K562 (cell line): ENCODE data around the gene PSME1. TPM values are rescaled to one million over a fixed set of nuclear protein-coding genes. Genes with fewer than 3 reads are reported as not detected.
A peak's percentile ranks its signal among the peaks of the same experiment; 100 is the strongest.

Experiments
- ATAC-seq: fragments of 200-7000 bp; cut with Tn5 transposase; 3 replicates; pipeline ENCODE4 v1.9.1; 2020; ENCODE audit warnings: moderate library complexity
- BruUV-seq: library from RNA; stranded (reverse); fragments of 400-500 nt; replicated peaks from 2 replicates; lab custom pipeline; 2021; lab: Mats Ljungman, UMichigan
- CTCF ChIA-PET: fragments of 300-600 bp; formaldehyde crosslinking; extraction: SDS; loops from one replicate; lab custom pipeline; 2021; ENCODE audit warnings: low intra/inter-chr PET ratio; lab: Yijun Ruan, JAX
- POLR2A ChIA-PET: fragments of 300-600, 350-650 bp; sonication (Branson Sonifier 250); formaldehyde crosslinking; extraction: SDS; loops from one replicate; lab custom pipeline; 2021; ENCODE audit warnings: antibody characterized with exemption, inconsistent platforms; lab: Yijun Ruan, JAX
- DNase-seq, 4 experiments: peaks; one replicate each; pipeline versions ENCODE4 v3.0.0 to v3.0.0-alpha.2; 2011 to 2018; ENCODE audit warnings: low spot score in 3 of 4, mixed read lengths in 3 of 4; ENCODE audit errors: extremely low read depth in 1 of 4
- FAIRE-seq: peaks from 2 replicates; lab custom pipeline; 2011; peaks lifted over from hg19 to GRCh38; lab: Jason Lieb, UNC
- H2AFZ ChIP-seq: 2 replicates; pipeline ENCODE4 v1.6.0; 2011; ENCODE audit warnings: low read depth, low read length, control low read depth, inconsistent platforms
- H3K27ac ChIP-seq: fragments of 200-600 bp; 3 replicates; pipeline ENCODE4 v1.8.0; 2011; ENCODE audit warnings: low read depth, mild to moderate bottlenecking, control low read depth, inconsistent platforms, low read length, moderate library complexity, mixed read lengths; ENCODE audit errors: extremely low read depth
- H3K27me3 ChIP-seq, 2 experiments: fragments of 300-600 bp in 1 of 2; 2 replicates in 1 of 2; 3 replicates in 1 of 2; pipeline versions ENCODE4 v1.6.0 to v1.8.0; 2011; ENCODE audit warnings: inconsistent platforms in 2 of 2, low read length in 2 of 2, mild to moderate bottlenecking in 1 of 2, mixed read lengths in 1 of 2, moderate library complexity in 1 of 2; ENCODE audit not compliant: control insufficient read depth in 2 of 2, insufficient read depth in 2 of 2
- H3K36me3 ChIP-seq: fragments of 300-600 bp; 3 replicates; pipeline ENCODE4 v1.8.0; 2011; ENCODE audit warnings: mild to moderate bottlenecking, low read length, inconsistent platforms; ENCODE audit not compliant: control insufficient read depth, insufficient read depth
- H3K4me1 ChIP-seq, 2 experiments: fragments of 200-600 bp in 1 of 2; replicated peaks in 1 of 2; 2 replicates in 1 of 2; 3 replicates in 1 of 2; pipeline versions ENCODE4 v1.5.1 to v1.8.0; 2011; ENCODE audit warnings: inconsistent platforms in 2 of 2, low read length in 2 of 2, mild to moderate bottlenecking in 1 of 2, mixed read lengths in 1 of 2, moderate library complexity in 1 of 2; ENCODE audit not compliant: control insufficient read depth in 2 of 2, insufficient read depth in 2 of 2
- H3K4me2 ChIP-seq: 2 replicates; pipeline ENCODE4 v1.6.1; 2011; ENCODE audit warnings: low read length, control low read depth, inconsistent platforms, mixed read lengths; ENCODE audit not compliant: insufficient read depth
- H3K4me3 ChIP-seq: fragments of 200-600 bp; sonication (generic), shearing (Covaris generic); 2 replicates; pipeline ENCODE4 v1.5.1; 2016; ENCODE audit warnings: control low read depth, inconsistent platforms
- H3K79me2 ChIP-seq: fragments of 200-600 bp; 3 replicates; pipeline ENCODE4 v1.8.0; 2011; ENCODE audit warnings: low read length, inconsistent platforms; ENCODE audit not compliant: control insufficient read depth, insufficient read depth
- H3K9ac ChIP-seq, 2 experiments: 2 replicates each; pipeline versions ENCODE4 v1.6.0 to v1.6.1; 2011; ENCODE audit warnings: low read depth in 2 of 2, low read length in 2 of 2, control low read depth in 1 of 2, inconsistent platforms in 1 of 2, mild to moderate bottlenecking in 1 of 2, mixed read lengths in 1 of 2; ENCODE audit not compliant: insufficient read depth in 1 of 2
- H3K9me1 ChIP-seq: one replicate; pipeline ENCODE4 v1.6.0; 2011; ENCODE audit warnings: inconsistent platforms, mild to moderate bottlenecking, low read length, moderate library complexity; ENCODE audit not compliant: control insufficient read depth, insufficient read depth
- H3K9me3 ChIP-seq: replicated peaks from 2 replicates; pipeline ENCODE4 v1.5.1; 2011; ENCODE audit warnings: low read depth, low read length, inconsistent platforms; ENCODE audit not compliant: control insufficient read depth, insufficient read depth
- H4K20me1 ChIP-seq: replicated peaks from 2 replicates; pipeline ENCODE4 v1.6.1; 2011; ENCODE audit warnings: low read length, inconsistent platforms, mixed read lengths; ENCODE audit not compliant: control insufficient read depth, insufficient read depth
- CREM ChIP-seq: IDR thresholded peaks from 2 replicates; pipeline ENCODE4 v1.6.1; 2014; ENCODE audit warnings: antibody characterized with exemption, low read depth
- FOXA3 ChIP-seq, 2 experiments: fragments of 450-650 bp in 1 of 2; sonication (generic) in 1 of 2; formaldehyde crosslinking; IDR thresholded peaks in 1 of 2; conservative IDR thresholded peaks in 1 of 2; 2 replicates each; pipeline versions ENCODE4 v1.4.0 to v1.8.0; 2020 to 2022; ENCODE audit warnings: mild to moderate bottlenecking in 2 of 2, missing genetic modification reagents in 1 of 2
- HOMEZ ChIP-seq: fragments of 250-450 bp; sonication (Bioruptor Pico); IDR thresholded peaks from 2 replicates; pipeline ENCODE4 v1.4.0; 2020; ENCODE audit warnings: mild to moderate bottlenecking, moderate library complexity
- JUND ChIP-seq, 2 experiments: IDR thresholded peaks; 2 replicates in 1 of 2; 3 replicates in 1 of 2; pipeline ENCODE4 v1.6.1; 2011; ENCODE audit warnings: borderline replicate concordance in 2 of 2, low read depth in 2 of 2, low read length in 2 of 2, improper control_type of control experiment in 1 of 2, missing biosample characterization in 1 of 2, missing genetic modification characterization in 1 of 2, missing genetic modification reagents in 1 of 2
- KAT7 ChIP-seq: sonication (generic); formaldehyde crosslinking; IDR thresholded peaks from 2 replicates; pipeline ENCODE4 v1.8.0; 2022; ENCODE audit warnings: missing genetic modification reagents, mild to moderate bottlenecking, borderline replicate concordance
- MCM5 ChIP-seq: fragments of 450-650 bp; IDR thresholded peaks from 2 replicates; pipeline ENCODE4 v1.6.1; 2016; ENCODE audit warnings: low read depth
- NFIC ChIP-seq: fragments of 450-650 bp; IDR thresholded peaks from 2 replicates; pipeline ENCODE4 v1.6.1; 2017; ENCODE audit warnings: mild to moderate bottlenecking, inconsistent platforms
- NFIX ChIP-seq: fragments of 250-450 bp; sonication (Bioruptor Pico); IDR thresholded peaks from 2 replicates; pipeline ENCODE4 v1.4.0; 2020; ENCODE audit warnings: low read depth, mild to moderate bottlenecking, moderate library complexity
- NFYB ChIP-seq: IDR thresholded peaks from 2 replicates; pipeline ENCODE4 v1.6.1; 2011; ENCODE audit warnings: mild to moderate bottlenecking, moderate library complexity; ENCODE audit not compliant: insufficient read length; ENCODE audit errors: extremely low read depth
- NRF1 ChIP-seq, 2 experiments: fragments of 450-650 bp; IDR thresholded peaks in 1 of 2; conservative IDR thresholded peaks in 1 of 2; 2 replicates each; pipeline ENCODE4 v1.6.1; 2014; ENCODE audit warnings: mild to moderate bottlenecking in 2 of 2
- PHF8 ChIP-seq: fragments of 200-600 bp; sonication (generic); IDR thresholded peaks from 2 replicates; pipeline ENCODE4 v1.6.1; 2012; ENCODE audit warnings: mixed run types, mild to moderate bottlenecking, inconsistent platforms, low read length, moderate library complexity, borderline replicate concordance
- WGBS: fragments of 100-300 bp; shearing (Covaris generic); methylation state at CpG from one replicate; pipeline ENCODE4 v1.1.6; 2016; ENCODE audit warnings: low coverage, mixed read lengths; ENCODE audit not compliant: insufficient coverage; ENCODE audit errors: missing lambda C conversion rate; 5-methylcytosine and 5-hydroxymethylcytosine counted together
- in situ Hi-C: fragments of 300-500 bp; cut with MboI; formaldehyde crosslinking; loops from 4 replicates; pipeline ENCODE4 v1.15.0; 2018; ENCODE audit warnings: inconsistent platforms, mixed read lengths
- intact Hi-C: fragments of 100-400 bp; cut with micrococcal nuclease; formaldehyde crosslinking; loops from 2 replicates; pipeline ENCODE4 v1.14.2; 2022
- polyA plus RNA-seq, 8 experiments: library from polyadenylated mRNA; depleted of rRNA in 4 of 8; stranded (reverse) in 5 of 8; unstranded in 3 of 8; fragments of >200 nt; fragmentation: Nextera tagmentation in 2 of 8; fragmentation: Illumina TruSeq in 1 of 8; extraction: Ambion mirVana in 2 of 8; extraction: Trizol in 1 of 8; gene quantifications; 2 replicates each; pipeline versions ENCODE4 v1.2.1 to v1.2.3, GENCODE V29; 2011 to 2014; ENCODE audit warnings: inconsistent platforms in 1 of 8, missing spikeins in 1 of 8
- total RNA-seq, 7 experiments: library from RNA; depleted of rRNA in 6 of 7; stranded (reverse); fragments of >200 nt in 6 of 7; fragmentation: Illumina TruSeq in 2 of 7; extraction: Trizol in 2 of 7; gene quantifications; 2 replicates each; pipeline versions ENCODE4 v1.2.1 to v1.2.3, GENCODE V29; 2011 to 2021; ENCODE audit warnings: low replicate concordance in 1 of 7
- TF ChIP-seq, protein P1 (sequence below): fragments of 450-650 bp; IDR thresholded peaks from 2 replicates; pipeline ENCODE4 v1.6.1; 2016; ENCODE audit warnings: low read depth, mild to moderate bottlenecking, moderate library complexity
- TF ChIP-seq, protein P2 (sequence below): fragments of 450-650 bp; IDR thresholded peaks from 2 replicates; pipeline ENCODE4 v1.6.1; 2016; ENCODE audit warnings: borderline replicate concordance

Gene PSME1
- total and polyA plus RNA-seq, 9 of the 15 experiments (the other 6 are each of a cell fraction or from before 2014, with no cell fraction given) = 20.3 to 180 (median 67.5) TPM

GRCh38 chr14:24145219-24145618 lies 9.2 kb downstream of the PSME1 start (continued):
- TF ChIP-seq, protein P1, sequence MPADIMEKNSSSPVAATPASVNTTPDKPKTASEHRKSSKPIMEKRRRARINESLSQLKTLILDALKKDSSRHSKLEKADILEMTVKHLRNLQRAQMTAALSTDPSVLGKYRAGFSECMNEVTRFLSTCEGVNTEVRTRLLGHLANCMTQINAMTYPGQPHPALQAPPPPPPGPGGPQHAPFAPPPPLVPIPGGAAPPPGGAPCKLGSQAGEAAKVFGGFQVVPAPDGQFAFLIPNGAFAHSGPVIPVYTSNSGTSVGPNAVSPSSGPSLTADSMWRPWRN = no peak
- TF ChIP-seq, protein P2, sequence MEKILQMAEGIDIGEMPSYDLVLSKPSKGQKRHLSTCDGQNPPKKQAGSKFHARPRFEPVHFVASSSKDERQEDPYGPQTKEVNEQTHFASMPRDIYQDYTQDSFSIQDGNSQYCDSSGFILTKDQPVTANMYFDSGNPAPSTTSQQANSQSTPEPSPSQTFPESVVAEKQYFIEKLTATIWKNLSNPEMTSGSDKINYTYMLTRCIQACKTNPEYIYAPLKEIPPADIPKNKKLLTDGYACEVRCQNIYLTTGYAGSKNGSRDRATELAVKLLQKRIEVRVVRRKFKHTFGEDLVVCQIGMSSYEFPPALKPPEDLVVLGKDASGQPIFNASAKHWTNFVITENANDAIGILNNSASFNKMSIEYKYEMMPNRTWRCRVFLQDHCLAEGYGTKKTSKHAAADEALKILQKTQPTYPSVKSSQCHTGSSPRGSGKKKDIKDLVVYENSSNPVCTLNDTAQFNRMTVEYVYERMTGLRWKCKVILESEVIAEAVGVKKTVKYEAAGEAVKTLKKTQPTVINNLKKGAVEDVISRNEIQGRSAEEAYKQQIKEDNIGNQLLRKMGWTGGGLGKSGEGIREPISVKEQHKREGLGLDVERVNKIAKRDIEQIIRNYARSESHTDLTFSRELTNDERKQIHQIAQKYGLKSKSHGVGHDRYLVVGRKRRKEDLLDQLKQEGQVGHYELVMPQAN = no peak
- TF ChIP-seq PHF8 (no peak), KAT7 (CRISPR knock-in tag) (no peak), NRF1 (conservative IDR thresholded peaks at IDR 0.05 in 1 of 2, IDR thresholded peaks at IDR 0.05 in 1 of 2) (no peak)
- TF ChIP-seq, all 486 proteins: peak for 0

DNA sequence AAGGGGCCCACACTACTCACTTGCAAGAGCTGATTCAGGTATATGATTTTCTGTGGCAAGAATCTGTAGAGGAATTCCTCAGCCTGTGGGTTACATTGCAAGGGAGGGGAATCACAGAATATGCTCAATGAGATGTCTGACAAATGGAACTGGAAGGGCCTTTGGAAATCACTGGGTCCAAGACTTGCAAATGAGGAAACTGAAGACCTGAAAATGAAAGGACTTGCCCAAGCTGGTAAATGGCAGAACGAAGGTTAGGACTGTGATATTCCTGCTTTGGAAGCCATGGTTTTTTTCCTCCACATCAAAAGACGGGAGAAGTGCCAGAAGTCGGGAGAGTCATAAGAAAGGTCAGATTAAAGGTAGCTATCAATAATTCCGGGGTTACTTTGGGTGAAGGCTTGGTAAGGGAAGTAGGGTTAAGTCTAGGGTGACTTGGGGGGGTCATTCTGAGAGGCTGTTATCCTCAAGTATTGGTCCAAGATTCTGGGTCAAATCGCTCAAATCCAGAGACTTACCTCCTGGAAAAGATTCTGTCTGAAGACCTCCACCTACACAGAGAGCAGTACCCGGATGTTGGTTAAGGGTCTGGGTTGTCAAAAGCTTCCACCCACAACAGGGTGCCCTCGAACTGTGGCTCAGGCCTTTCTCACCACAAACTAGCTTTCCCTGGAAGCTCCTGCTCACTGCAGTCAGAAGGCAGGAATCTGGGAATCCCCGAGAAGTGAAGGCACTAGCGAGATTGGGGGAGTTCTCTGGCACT lies 9.9 kb downstream of the PSME1 start:
- Histone ChIP-seq H3K27ac (peak overlapping the region; percentile 70), H4K20me1 (no peaks in the 10 kb centered on the region), H3K27me3 (no peaks in the 10 kb centered on the region), H3K4me2 (peak overlapping the region; percentile 98), H3K9me1 (peaks cover 5% of the 10 kb centered on the region), H3K36me3 (peaks cover 48% of the 10 kb centered on the region; the same call in 2 of the 3 replicates), H2AFZ (peak overlapping the region; percentile 63), H3K9ac (peak overlapping the region; percentile 81 to 97), H3K4me3 (peak overlapping the region; percentile 98), H3K9me3 (no peaks in the 10 kb centered on the region), H3K4me1 (peaks cover 33 to 51% of the 10 kb centered on the region in 2 experiments; a peak in 4 of 5 replicates), H3K79me2 (peaks cover 44% of the 10 kb centered on the region)
- BruUV-seq = TSS peak; percentile 62
- DNase-seq = no peak
- ChIA-PET CTCF (no interaction called here), POLR2A (interaction anchor here (0.7 to 1.8 kb wide), 9 partner anchors 8 to 377 kb away, joined by 3 to 6 read pairs (median 3); partner anchors contain the start of genes DCAF11, NRL and TINF2)
- 2% methylated on average over 9 of the region's 9 CpGs for WGBS
- FAIRE-seq = peak; percentile 66
- intact Hi-C loops (loop anchor here (2.0 to 10.0 kb wide), 2 partner anchors 31 to 51 kb away; partner anchors contain the start of genes DCAF11, NRL and PCK2), in situ Hi-C loops (no loop called here)
- ATAC-seq = no peak
- TF ChIP-seq HOMEZ (CRISPR knock-in tag) (no peak), NFIX (CRISPR knock-in tag) (no peak), NFYB (no peak), NFIC (no peak), JUND (IDR thresholded peaks at IDR 0.05; ENCODE audit: borderline replicate concordance, low read depth, low read length) (no peak), JUND (tag; IDR thresholded peaks at IDR 0.05; ENCODE audit: borderline replicate concordance, low read depth, low read length) (no peak), FOXA3 (CRISPR knock-in tag; conservative IDR thresholded peaks at IDR 0.05 in 1 of 2, IDR thresholded peaks at IDR 0.05 in 1 of 2) (no peak), CREM (no peak), MCM5 (no peak)
